PC-9 (cell line): ENCODE measurements around the gene LRG1. TPM values are rescaled to one million over a fixed set of nuclear protein-coding genes. Genes with fewer than 3 reads are reported as not detected.

Source experiments
- BruUV-seq: library from RNA; stranded (reverse); fragments of 400-500 nt; replicated peaks from 2 replicates; lab custom pipeline; 2021; lab: Mats Ljungman, UMichigan
- CTCF ChIA-PET: fragments of 300-600 bp; sonication (Branson Sonifier 250); formaldehyde crosslinking; loops from one replicate; lab custom pipeline; 2022; ENCODE audit warnings: antibody characterized with exemption; lab: Charles Lee
- POLR2A ChIA-PET: fragments of 300-600 bp; sonication (Branson Sonifier 250); formaldehyde crosslinking; loops from one replicate; lab custom pipeline; 2022; ENCODE audit warnings: antibody characterized with exemption; ENCODE audit not compliant: unreplicated experiment; lab: Charles Lee
- DNase-seq, 2 experiments: peaks; one replicate each; pipeline versions ENCODE4 v3.0.0 to v3.0.0-alpha.2; 2015 to 2022; ENCODE audit warnings: mixed read lengths in 1 of 2
- H2AFZ ChIP-seq: fragments of 200-600 bp; sonication (generic); 2 replicates; pipeline ENCODE4 v1.8.1; 2017; ENCODE audit warnings: antibody characterized with exemption
- H3F3A ChIP-seq: fragments of 200-600 bp; sonication (generic); 2 replicates; pipeline ENCODE4 v1.8.1; 2017; ENCODE audit warnings: antibody characterized with exemption, mild to moderate bottlenecking, low read depth; ENCODE audit not compliant: insufficient read depth
- H3K27ac ChIP-seq: fragments of 200-600 bp; sonication (generic); 2 replicates; pipeline ENCODE4 v1.6.1; 2016; ENCODE audit warnings: mixed run types
- H3K27me3 ChIP-seq: fragments of 200-600 bp; sonication (generic); 2 replicates; pipeline ENCODE4 v1.6.1; 2016; ENCODE audit warnings: low read depth, mixed run types; ENCODE audit not compliant: insufficient read depth
- H3K36me3 ChIP-seq: fragments of 200-600 bp; sonication (generic); 2 replicates; pipeline ENCODE4 v1.6.1; 2016; ENCODE audit warnings: low read depth, mixed run types
- H3K4me1 ChIP-seq: fragments of 200-600 bp; sonication (generic); replicated peaks from 2 replicates; pipeline ENCODE4 v1.6.1; 2016; ENCODE audit warnings: mixed run types; ENCODE audit not compliant: insufficient read depth
- H3K4me2 ChIP-seq: fragments of 200-600 bp; sonication (generic); 2 replicates; pipeline ENCODE4 v1.6.1; 2017; ENCODE audit warnings: mixed run types
- H3K4me3 ChIP-seq: fragments of 200-600 bp; sonication (generic); 2 replicates; pipeline ENCODE4 v1.6.1; 2016; ENCODE audit warnings: mixed run types
- H3K79me2 ChIP-seq: fragments of 200-600 bp; sonication (generic); 2 replicates; pipeline ENCODE4 v1.6.1; 2017; ENCODE audit warnings: low read depth, mixed run types
- H3K9me2 ChIP-seq: fragments of 200-600 bp; sonication (generic); 2 replicates; pipeline ENCODE4 v1.8.1; 2017; ENCODE audit warnings: mild to moderate bottlenecking; ENCODE audit not compliant: insufficient read depth
- H3K9me3 ChIP-seq: fragments of 200-600 bp; sonication (generic); 2 replicates; pipeline ENCODE4 v1.8.1; 2016; ENCODE audit warnings: low read depth; ENCODE audit not compliant: insufficient read depth
- H4K20me1 ChIP-seq: fragments of 200-600 bp; sonication (generic); 2 replicates; pipeline ENCODE4 v1.8.1; 2017; ENCODE audit not compliant: insufficient read depth
- CTCF ChIP-seq: fragments of 200-600 bp; sonication (generic); conservative IDR thresholded peaks from 2 replicates; pipeline ENCODE4 v1.6.1; 2017; ENCODE audit warnings: mixed run types, antibody characterized with exemption, mild to moderate bottlenecking, moderate library complexity
- EZH2 ChIP-seq: fragments of 200-600 bp; sonication (generic); IDR thresholded peaks from 2 replicates; pipeline ENCODE4 v1.8.0; 2017; ENCODE audit warnings: antibody characterized with exemption, low read depth
- intact Hi-C: fragments of 100-400 bp; cut with micrococcal nuclease; formaldehyde crosslinking; loops from one replicate; pipeline ENCODE4 v1.10.0; 2022; ENCODE audit not compliant: unreplicated experiment
- total RNA-seq: library from RNA; stranded (reverse); gene quantifications from 2 replicates; pipeline ENCODE4 v1.2.3, GENCODE V29; 2021

LRG1 gene
- total RNA-seq, 1 experiment from 2014 or later = 25.6 TPM

GRCh38 chr19:4505570-4506448 lies 34.0 kb downstream of the LRG1 start:
- H4K20me1 ChIP-seq = no peaks in the 10 kb centered on the region
- no peak for DNase-seq
- H3F3A ChIP-seq = no peaks in the 10 kb centered on the region
- no peaks in the 10 kb centered on the region for H3K27me3 ChIP-seq
- no peaks in the 10 kb centered on the region for H3K9me3 ChIP-seq
- no peaks in the 10 kb centered on the region for H3K9me2 ChIP-seq
- H3K4me3 ChIP-seq = no peak overlapping the region
- no peaks in the 10 kb centered on the region for H3K79me2 ChIP-seq
- no peaks in the 10 kb centered on the region for H3K4me1 ChIP-seq
- intact Hi-C loops = no loop called here
- no peak for TF ChIP-seq EZH2
- TF ChIP-seq CTCF = no peak
- no peaks in the 10 kb centered on the region for H3K36me3 ChIP-seq
- no peak overlapping the region for H3K27ac ChIP-seq
- POLR2A ChIA-PET = no interaction called here
- BruUV-seq = no TSS peak
- CTCF ChIA-PET = no interaction called here
- H2AFZ ChIP-seq = no peak overlapping the region
- H3K4me2 ChIP-seq = no peak overlapping the region

GRCh38 chr19:4504891-4505569 lies 34.8 kb downstream of the LRG1 start:
- H3K4me1 ChIP-seq = no peaks in the 10 kb centered on the region
- no peak for TF ChIP-seq EZH2
- no peak for TF ChIP-seq CTCF
- H3K79me2 ChIP-seq = no peaks in the 10 kb centered on the region
- H3K27ac ChIP-seq = no peak overlapping the region
- ChIA-PET POLR2A (no interaction called here), CTCF (no interaction called here)
- no peak for DNase-seq
- H3K4me3 ChIP-seq = no peak overlapping the region
- BruUV-seq = no TSS peak
- H2AFZ ChIP-seq = no peak overlapping the region
- H3K36me3 ChIP-seq = no peaks in the 10 kb centered on the region
- H4K20me1 ChIP-seq = no peaks in the 10 kb centered on the region
- intact Hi-C loops = no loop called here
- H3K9me3 ChIP-seq = no peaks in the 10 kb centered on the region
- H3K9me2 ChIP-seq = no peaks in the 10 kb centered on the region
- no peak overlapping the region for H3K4me2 ChIP-seq
- no peaks in the 10 kb centered on the region for H3K27me3 ChIP-seq
- H3F3A ChIP-seq = no peaks in the 10 kb centered on the region

GRCh38 chr19:4504297-4504701 lies 35.5 kb downstream of the LRG1 start:
- no peak overlapping the region for H3K4me3 ChIP-seq
- no peak for TF ChIP-seq EZH2
- no peak for TF ChIP-seq CTCF
- no peak for DNase-seq
- no peaks in the 10 kb centered on the region for H4K20me1 ChIP-seq
- no peaks in the 10 kb centered on the region for H3K79me2 ChIP-seq
- H3F3A ChIP-seq = no peaks in the 10 kb centered on the region
- H3K27me3 ChIP-seq = no peaks in the 10 kb centered on the region
- H2AFZ ChIP-seq = no peak overlapping the region
- POLR2A ChIA-PET = no interaction called here
- H3K9me3 ChIP-seq = no peaks in the 10 kb centered on the region
- no TSS peak for BruUV-seq
- intact Hi-C loops = no loop called here
- no peak overlapping the region for H3K4me2 ChIP-seq
- CTCF ChIA-PET = interaction anchor here (0.6 kb wide), 1 partner anchor 117 kb away, joined by 6 read pairs; no protein-coding TSS in a partner anchor
- H3K36me3 ChIP-seq = no peaks in the 10 kb centered on the region
- no peaks in the 10 kb centered on the region for H3K4me1 ChIP-seq
- no peak overlapping the region for H3K27ac ChIP-seq
- no peaks in the 10 kb centered on the region for H3K9me2 ChIP-seq
